GM21381 (cell line): Measurements from ENCODE around the gene AGO3.
A peak's percentile ranks its signal among the peaks of the same experiment; 100 is the strongest.

Source experiments
- ATAC-seq: cut with Tn5 transposase; IDR thresholded peaks from one replicate; pipeline ENCODE4 v1.9.1; 2021; ENCODE audit warnings: mild to moderate bottlenecking, moderate library complexity; ENCODE audit not compliant: unreplicated experiment

The AGO3 gene

GRCh38 chr1:36080801-36081200, 149.9 kb downstream of the AGO3 start:
- no peak for ATAC-seq

- no peak for ATAC-seq
Observed at GRCh38 chr1:36081926-36082485, 151.1 kb downstream of the AGO3 start.

- ATAC-seq, result no peak
Observed at GRCh38 chr1:36083219-36083618, 152.3 kb downstream of the AGO3 start.

- ATAC-seq, result no peak
Observed at GRCh38 chr1:36083635-36084496, 153.0 kb downstream of the AGO3 start, which contains the start of gene TEKT2. TSS of gene TEKT2 (plus strand) at chr1:36084094. CDS start at chr1:36084922, 828 bp downstream.

GRCh38 chr1:36084497-36085115, 153.7 kb downstream of the AGO3 start:
- no peak for ATAC-seq

GRCh38 chr1:36085126-36085525, 154.2 kb downstream of the AGO3 start:
- ATAC-seq, result no peak

GRCh38 chr1:36085686-36086526, 155.0 kb downstream of the AGO3 start:
- no peak for ATAC-seq

GRCh38 chr1:36086529-36087232, 155.8 kb downstream of the AGO3 start:
- ATAC-seq, result no peak

- no peak for ATAC-seq
Observed at GRCh38 chr1:36087233-36088123, 156.6 kb downstream of the AGO3 start.

GRCh38 chr1:36088265-36088576, 157.3 kb downstream of the AGO3 start:
- no peak for ATAC-seq

GRCh38 chr1:36088577-36089392, 157.9 kb downstream of the AGO3 start, which contains the start of gene ADPRS:
TSS of gene ADPRS (plus strand) at chr1:36088892. CDS start at chr1:36088905, 13 bp downstream.
- ATAC-seq, result peak; percentile 80

- no peak for ATAC-seq
Observed at GRCh38 chr1:36089393-36090121, 158.7 kb downstream of the AGO3 start.

- ATAC-seq, result no peak
Observed at GRCh38 chr1:36091141-36091540, 160.2 kb downstream of the AGO3 start.

GRCh38 chr1:36091698-36092097, 160.8 kb downstream of the AGO3 start:
- no peak for ATAC-seq

- ATAC-seq, result no peak
Observed at GRCh38 chr1:36092166-36092797, 161.4 kb downstream of the AGO3 start.

- no peak for ATAC-seq
Observed at GRCh38 chr1:36092798-36093185, 161.9 kb downstream of the AGO3 start.

- no peak for ATAC-seq
Observed at GRCh38 chr1:36093226-36093625, 162.3 kb downstream of the AGO3 start.
